Tibial artery (tissue), 4 donors: ENCODE data around the gene TNIP1.
A peak's percentile ranks its signal among the peaks of the same experiment; 100 is the strongest.

ENCODE experiments used
- DNase-seq, 2 donors: peaks; one replicate each; pipeline ENCODE4 v3.0.0-alpha.2; 2019
- H3K27ac ChIP-seq, 2 donors: fragments of 200-600 bp; sonication (generic) in 1 of 2; 1 replicate in 1 of 2; 2 replicates in 1 of 2; pipeline ENCODE4 v1.5.1; 2018 to 2019; ENCODE audit warnings: mild to moderate bottlenecking in 1 of 2
- H3K27me3 ChIP-seq, 2 donors: fragments of 200-600 bp; sonication (generic) in 1 of 2; one replicate each; pipeline versions ENCODE4 v1.5.1 to v1.6.0; 2016 to 2019
- H3K36me3 ChIP-seq, 3 donors: fragments of 200-600 bp; sonication (generic) in 2 of 3; one replicate each; pipeline ENCODE4 v1.5.1; 2016 to 2019; ENCODE audit warnings: mild to moderate bottlenecking in 2 of 3
- H3K4me1 ChIP-seq, 4 donors: fragments of 200-600 bp; sonication (generic) in 2 of 4; 1 replicate in 3 of 4; 2 replicates in 1 of 4; pipeline ENCODE4 v1.5.1; 2016 to 2019
- H3K4me3 ChIP-seq, 2 donors: fragments of 200-600 bp; sonication (generic) in 1 of 2; 1 replicate in 1 of 2; 2 replicates in 1 of 2; pipeline ENCODE4 v1.5.1; 2018 to 2019; ENCODE audit warnings: mild to moderate bottlenecking in 2 of 2
- H3K9me3 ChIP-seq, 3 donors: fragments of 200-600 bp; sonication (generic) in 1 of 3; one replicate each; pipeline ENCODE4 v1.5.1; 2016 to 2019
- CTCF ChIP-seq, 2 experiments: fragments of 200-600 bp in 1 of 2; fragments of 450-650 bp in 1 of 2; IDR thresholded peaks; one replicate each; pipeline ENCODE4 v1.5.1; 2017 to 2019; ENCODE audit warnings: antibody characterized with exemption in 2 of 2, mild to moderate bottlenecking in 1 of 2, moderate library complexity in 1 of 2
- intact Hi-C: fragments of 100-400 bp; cut with DNase I; formaldehyde crosslinking; loops from one replicate; pipeline ENCODE4 v1.15.0; 2023; ENCODE audit warnings: low total_unique reads

TNIP1 gene

GRCh38 chr5:151083081-151083676 lies 2.3 kb upstream of the TNIP1 start:
- Histone ChIP-seq H3K27ac (peak overlapping the region in 1 of 2 donors; percentile 99), H3K36me3 (no peaks in the 10 kb centered on the region), H3K4me3 (no peak overlapping the region), H3K27me3 (no peaks in the 10 kb centered on the region), H3K9me3 (no peaks in the 10 kb centered on the region), H3K4me1 (peaks cover 0 to 63% (median 50%) of the 10 kb centered on the region in 4 donors)
- intact Hi-C loops: no loop called here
- no peak for DNase-seq
- no peak for TF ChIP-seq CTCF (IDR thresholded peaks at IDR 0.05)

GRCh38 chr5:151082282-151082902 lies 1.6 kb upstream of the TNIP1 start:
- intact Hi-C loops: no loop called here
- Histone ChIP-seq H3K9me3 (no peaks in the 10 kb centered on the region), H3K27me3 (no peaks in the 10 kb centered on the region), H3K4me1 (peaks cover 0 to 68% (median 51%) of the 10 kb centered on the region in 4 donors), H3K4me3 (peak overlapping the region in 1 of 2 donors; percentile 84), H3K36me3 (no peaks in the 10 kb centered on the region), H3K27ac (peak overlapping the region; percentile 95 to 99)
- peak; percentile 13 to 26 for TF ChIP-seq CTCF (IDR thresholded peaks at IDR 0.05)
- DNase-seq: no peak

- no peak for TF ChIP-seq CTCF (IDR thresholded peaks at IDR 0.05)
- Histone ChIP-seq H3K4me1 (peaks cover 0 to 64% (median 49%) of the 10 kb centered on the region in 4 donors), H3K9me3 (no peaks in the 10 kb centered on the region), H3K4me3 (peak overlapping the region; percentile 84 to 98), H3K36me3 (no peaks in the 10 kb centered on the region), H3K27ac (peak overlapping the region; percentile 95 to 99), H3K27me3 (no peaks in the 10 kb centered on the region)
- intact Hi-C loops: no loop called here
- no peak for DNase-seq
These were observed 822 bp upstream of the TNIP1 start for GRCh38 chr5:151081431-151082281.

- Histone ChIP-seq H3K9me3 (no peaks in the 10 kb centered on the region), H3K27ac (peak overlapping the region; percentile 95 to 99), H3K27me3 (no peaks in the 10 kb centered on the region), H3K4me3 (peak overlapping the region; percentile 84 to 98), H3K36me3 (no peaks in the 10 kb centered on the region), H3K4me1 (peaks cover 0 to 63% (median 43%) of the 10 kb centered on the region in 4 donors)
- TF ChIP-seq CTCF (IDR thresholded peaks at IDR 0.05): no peak
- intact Hi-C loops: no loop called here
- no peak for DNase-seq
These were observed 809 bp downstream of the TNIP1 start for GRCh38 chr5:151079838-151080612.

GRCh38 chr5:151078490-151079262 lies 2.2 kb downstream of the TNIP1 start:
- TF ChIP-seq CTCF (IDR thresholded peaks at IDR 0.05): no peak
- Histone ChIP-seq H3K27ac (no peak overlapping the region), H3K9me3 (no peaks in the 10 kb centered on the region), H3K4me1 (peaks cover 0 to 59% (median 41%) of the 10 kb centered on the region in 4 donors), H3K27me3 (no peaks in the 10 kb centered on the region), H3K4me3 (no peak overlapping the region), H3K36me3 (no peaks in the 10 kb centered on the region)
- intact Hi-C loops: no loop called here
- DNase-seq: no peak
